ENCODE data around the gene UGT1A8. TPM values are rescaled to one million over a fixed set of nuclear protein-coding genes. Genes with fewer than 3 reads are reported as not detected.

Gene UGT1A8
- total RNA-seq, 1 experiment from 2014 or later: 0.17 TPM

DNA sequence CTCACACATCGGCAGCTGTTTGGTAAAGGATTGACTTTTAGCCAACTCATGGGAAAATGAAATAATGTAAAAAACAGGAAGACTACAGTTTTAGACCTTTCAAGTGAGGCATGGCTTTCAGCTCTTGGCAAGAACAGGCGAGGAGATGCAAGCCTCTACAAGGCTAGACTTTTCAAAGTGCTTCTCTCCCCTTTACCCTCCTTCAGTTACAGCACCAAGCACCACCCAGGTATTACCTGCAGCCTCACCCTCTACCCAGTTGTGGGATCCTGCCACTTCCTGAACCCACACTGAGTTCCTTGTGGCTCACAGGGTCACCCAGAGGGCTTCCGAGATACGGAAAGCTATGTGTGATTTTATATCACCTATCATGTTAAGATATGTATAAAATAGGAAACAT is 33.5 kb downstream of the UGT1A8 start:
- intact Hi-C loops (cut with micrococcal nuclease; ENCODE audit: unreplicated experiment): no loop called here
- TF ChIP-seq, protein P1, sequence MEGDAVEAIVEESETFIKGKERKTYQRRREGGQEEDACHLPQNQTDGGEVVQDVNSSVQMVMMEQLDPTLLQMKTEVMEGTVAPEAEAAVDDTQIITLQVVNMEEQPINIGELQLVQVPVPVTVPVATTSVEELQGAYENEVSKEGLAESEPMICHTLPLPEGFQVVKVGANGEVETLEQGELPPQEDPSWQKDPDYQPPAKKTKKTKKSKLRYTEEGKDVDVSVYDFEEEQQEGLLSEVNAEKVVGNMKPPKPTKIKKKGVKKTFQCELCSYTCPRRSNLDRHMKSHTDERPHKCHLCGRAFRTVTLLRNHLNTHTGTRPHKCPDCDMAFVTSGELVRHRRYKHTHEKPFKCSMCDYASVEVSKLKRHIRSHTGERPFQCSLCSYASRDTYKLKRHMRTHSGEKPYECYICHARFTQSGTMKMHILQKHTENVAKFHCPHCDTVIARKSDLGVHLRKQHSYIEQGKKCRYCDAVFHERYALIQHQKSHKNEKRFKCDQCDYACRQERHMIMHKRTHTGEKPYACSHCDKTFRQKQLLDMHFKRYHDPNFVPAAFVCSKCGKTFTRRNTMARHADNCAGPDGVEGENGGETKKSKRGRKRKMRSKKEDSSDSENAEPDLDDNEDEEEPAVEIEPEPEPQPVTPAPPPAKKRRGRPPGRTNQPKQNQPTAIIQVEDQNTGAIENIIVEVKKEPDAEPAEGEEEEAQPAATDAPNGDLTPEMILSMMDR (conservative IDR thresholded peaks at IDR 0.05): no peak
- no peak for TF ChIP-seq EZH2 (IDR thresholded peaks at IDR 0.05; ENCODE audit: low read depth)
- Histone ChIP-seq H3F3A (ENCODE audit: insufficient read depth, low read depth) (peaks cover 24% of the 10 kb centered on the region), H3K27me3 (ENCODE audit: insufficient read depth, low read depth) (no peaks in the 10 kb centered on the region), H3K9me3 (ENCODE audit: insufficient read depth, low read depth) (peaks cover 14% of the 10 kb centered on the region), H3K79me2 (ENCODE audit: low read depth) (no peaks in the 10 kb centered on the region), H3K4me3 (peak overlapping the region; percentile 7; the same call in 1 of the 2 replicates), H3K4me2 (peak overlapping the region; percentile 58), H3K4me1 (replicated peaks; ENCODE audit: insufficient read depth) (peaks cover 47% of the 10 kb centered on the region), H4K20me1 (ENCODE audit: insufficient read depth) (no peaks in the 10 kb centered on the region), H2AFZ (peak overlapping the region; percentile 28), H3K36me3 (ENCODE audit: low read depth) (no peaks in the 10 kb centered on the region), H3K9me2 (ENCODE audit: insufficient read depth) (no peaks in the 10 kb centered on the region), H3K27ac (peak overlapping the region; percentile 75)
- CTCF ChIA-PET: interaction anchor here (0.6 kb wide), 1 partner anchor 44 kb away, joined by 3 read pairs; no protein-coding TSS in a partner anchor
- DNase-seq: peak; percentile 52 to 89
- POLR2A ChIA-PET (ENCODE audit: unreplicated experiment): no interaction called here
- no TSS peak for BruUV-seq (replicated peaks)

DNA sequence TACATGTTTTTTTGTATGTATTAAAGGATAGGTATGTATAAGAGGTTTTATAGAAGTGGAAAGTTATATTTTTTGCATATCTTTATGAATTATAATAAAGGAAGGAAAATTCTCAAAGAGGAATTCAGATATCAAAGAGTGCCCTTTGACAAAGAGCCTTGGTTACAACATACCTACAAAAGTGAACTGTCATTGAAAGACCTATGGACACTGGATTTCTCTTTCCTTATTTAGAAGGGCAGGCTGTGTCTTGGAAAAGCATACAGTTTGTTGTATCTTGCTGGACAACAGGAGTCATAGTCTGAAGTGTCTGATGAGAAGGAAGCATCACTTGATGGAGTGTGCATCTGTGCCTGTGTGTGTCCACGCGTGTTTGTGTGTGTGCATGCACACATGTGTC is 34.0 kb downstream of the UGT1A8 start:
- H3K79me2 ChIP-seq (ENCODE audit: low read depth): no peaks in the 10 kb centered on the region
- intact Hi-C loops (cut with micrococcal nuclease; ENCODE audit: unreplicated experiment): no loop called here
- H3K36me3 ChIP-seq (ENCODE audit: low read depth): no peaks in the 10 kb centered on the region
- CTCF ChIA-PET: interaction anchor here (0.6 kb wide), 1 partner anchor 44 kb away, joined by 3 read pairs; no protein-coding TSS in a partner anchor
- peak overlapping the region; percentile 75 for H3K27ac ChIP-seq
- H3F3A ChIP-seq (ENCODE audit: insufficient read depth, low read depth): peaks cover 24% of the 10 kb centered on the region
- no TSS peak for BruUV-seq (replicated peaks)
- POLR2A ChIA-PET (ENCODE audit: unreplicated experiment): no interaction called here
- H3K27me3 ChIP-seq (ENCODE audit: insufficient read depth, low read depth): no peaks in the 10 kb centered on the region
- H3K4me2 ChIP-seq: peak overlapping the region; percentile 58
- H2AFZ ChIP-seq: peak overlapping the region; percentile 28; the same call in 1 of the 2 replicates
- no peaks in the 10 kb centered on the region for H3K9me2 ChIP-seq (ENCODE audit: insufficient read depth)
- DNase-seq: peak in 1 of 2 experiments; percentile 64
- H4K20me1 ChIP-seq (ENCODE audit: insufficient read depth): no peaks in the 10 kb centered on the region
- TF ChIP-seq, protein P1 (conservative IDR thresholded peaks at IDR 0.05): no peak
- TF ChIP-seq EZH2 (IDR thresholded peaks at IDR 0.05; ENCODE audit: low read depth): no peak
- peaks cover 47% of the 10 kb centered on the region for H3K4me1 ChIP-seq (replicated peaks; ENCODE audit: insufficient read depth)
- H3K9me3 ChIP-seq (ENCODE audit: insufficient read depth, low read depth): peaks cover 9% of the 10 kb centered on the region; the same call in 1 of the 2 replicates
- H3K4me3 ChIP-seq: peak overlapping the region; percentile 7; the same call in 1 of the 2 replicates

DNA sequence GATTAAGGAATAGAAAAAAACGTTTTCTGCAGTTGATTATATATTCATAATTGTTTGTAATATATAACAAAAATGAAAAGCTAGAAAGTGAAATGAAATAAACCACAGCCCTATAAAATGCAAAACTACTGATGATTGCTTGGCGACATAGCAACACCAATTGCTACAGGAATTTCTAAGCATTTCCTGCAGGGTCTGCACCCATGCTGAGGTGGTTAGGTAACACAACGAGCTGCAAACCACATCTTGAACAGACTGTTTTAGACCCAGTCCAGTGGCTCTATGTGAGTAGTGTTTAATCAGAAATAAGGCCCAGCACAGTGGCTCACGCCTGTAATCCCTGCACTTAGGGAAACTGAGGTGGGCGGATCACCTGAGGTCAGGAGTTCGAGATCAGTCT is 37.1 kb downstream of the UGT1A8 start:
- Histone ChIP-seq H4K20me1 (ENCODE audit: insufficient read depth) (no peaks in the 10 kb centered on the region), H3F3A (ENCODE audit: insufficient read depth, low read depth) (peaks cover 24% of the 10 kb centered on the region), H3K4me2 (no peak overlapping the region), H3K27me3 (ENCODE audit: insufficient read depth, low read depth) (no peaks in the 10 kb centered on the region), H3K4me3 (no peak overlapping the region), H3K9me3 (ENCODE audit: insufficient read depth, low read depth) (no peaks in the 10 kb centered on the region; the same call in 1 of the 2 replicates), H3K9me2 (ENCODE audit: insufficient read depth) (no peaks in the 10 kb centered on the region), H3K27ac (no peak overlapping the region), H3K79me2 (ENCODE audit: low read depth) (no peaks in the 10 kb centered on the region), H3K4me1 (replicated peaks; ENCODE audit: insufficient read depth) (peaks cover 45% of the 10 kb centered on the region), H3K36me3 (ENCODE audit: low read depth) (no peaks in the 10 kb centered on the region), H2AFZ (no peak overlapping the region)
- no peak for DNase-seq
- no peak for TF ChIP-seq EZH2 (IDR thresholded peaks at IDR 0.05; ENCODE audit: low read depth)
- TF ChIP-seq, protein P1 (conservative IDR thresholded peaks at IDR 0.05): no peak
- BruUV-seq (replicated peaks): no TSS peak
- CTCF ChIA-PET: no interaction called here
- intact Hi-C loops (cut with micrococcal nuclease; ENCODE audit: unreplicated experiment): no loop called here
- POLR2A ChIA-PET (ENCODE audit: unreplicated experiment): no interaction called here
